Upper lobe of right lung (tissue), 1 donor: ENCODE measurements around the gene TEKT2. TPM values are rescaled to one million over a fixed set of nuclear protein-coding genes. Genes with fewer than 3 reads are reported as not detected.

Experiments used
- ATAC-seq: fragments of 200-7000 bp; cut with Tn5 transposase; one replicate; pipeline ENCODE4 v1.9.1; 2020; ENCODE audit warnings: mild to moderate bottlenecking, moderate library complexity
- DNase-seq: peaks from one replicate; pipeline ENCODE4 v3.0.0-alpha.2; 2020
- H3K27ac ChIP-seq: fragments of 200-600 bp; one replicate; pipeline ENCODE4 v1.8.0; 2022
- H3K27me3 ChIP-seq: fragments of 200-600 bp; one replicate; pipeline ENCODE4 v1.8.0; 2022; ENCODE audit warnings: mild to moderate bottlenecking
- H3K36me3 ChIP-seq: fragments of 200-600 bp; one replicate; pipeline ENCODE4 v1.8.0; 2022
- H3K4me1 ChIP-seq: fragments of 200-600 bp; one replicate; pipeline ENCODE4 v1.8.0; 2022
- H3K4me3 ChIP-seq: fragments of 200-600 bp; one replicate; pipeline ENCODE4 v1.8.0; 2022; ENCODE audit warnings: mild to moderate bottlenecking
- H3K9me3 ChIP-seq: fragments of 200-600 bp; one replicate; pipeline ENCODE4 v1.8.0; 2022
- CTCF ChIP-seq: fragments of 200-600 bp; IDR thresholded peaks from one replicate; pipeline ENCODE4 v1.8.0; 2022; ENCODE audit warnings: antibody characterized with exemption
- intact Hi-C: fragments of 100-400 bp; cut with DNase I; formaldehyde crosslinking; loops from one replicate; pipeline ENCODE4 v1.11.0; 2022
- total RNA-seq: library from RNA; stranded (reverse); fragmentation: NEBNext Ultra II Directional; extraction: Animal tissue kit (Norgen Biotek cat#: 25700); gene quantifications from one replicate; pipeline ENCODE4 v1.2.1, GENCODE V29; 2021
- donor health status: DM: no; HTN: yes; CAD: no; lungs with severe emphysema.

TEKT2 gene
- total RNA-seq, 1 donor from 2014 or later = 0.35 TPM

- intact Hi-C loops = no loop called here
- no peak overlapping the region for H3K27ac ChIP-seq
- ATAC-seq (no peak), DNase-seq (peak; percentile 55)
- H3K4me1 ChIP-seq = peaks cover 16% of the 10 kb centered on the region
- no peaks in the 10 kb centered on the region for H3K9me3 ChIP-seq
- H3K27me3 ChIP-seq = peaks cover 8% of the 10 kb centered on the region
- H3K4me3 ChIP-seq = peak overlapping the region; percentile 46
- TF ChIP-seq CTCF = no peak
- H3K36me3 ChIP-seq = no peaks in the 10 kb centered on the region
These were observed 712 bp downstream of the TEKT2 start for GRCh38 chr1:36084497-36085115.

GRCh38 chr1:36085126-36085525, 1.2 kb downstream of the TEKT2 start:
- intact Hi-C loops = no loop called here
- Histone ChIP-seq H3K4me1 (peaks cover 21% of the 10 kb centered on the region), H3K27ac (no peak overlapping the region), H3K36me3 (no peaks in the 10 kb centered on the region), H3K27me3 (peaks cover 8% of the 10 kb centered on the region), H3K4me3 (no peak overlapping the region), H3K9me3 (no peaks in the 10 kb centered on the region)
- ATAC-seq (no peak), DNase-seq (no peak)
- TF ChIP-seq CTCF = no peak

- no peak for TF ChIP-seq CTCF
- H3K9me3 ChIP-seq = no peaks in the 10 kb centered on the region
- H3K27ac ChIP-seq = no peak overlapping the region
- no peaks in the 10 kb centered on the region for H3K36me3 ChIP-seq
- peaks cover 26% of the 10 kb centered on the region for H3K4me1 ChIP-seq
- no peak overlapping the region for H3K4me3 ChIP-seq
- DNase-seq (peak; percentile 57), ATAC-seq (no peak)
- H3K27me3 ChIP-seq = peaks cover 8% of the 10 kb centered on the region
- intact Hi-C loops = no loop called here
These were observed 2.0 kb downstream of the TEKT2 start for GRCh38 chr1:36085686-36086526.

GRCh38 chr1:36086529-36087232, 2.8 kb downstream of the TEKT2 start:
- no peak for TF ChIP-seq CTCF
- Histone ChIP-seq H3K27ac (no peak overlapping the region), H3K36me3 (peaks cover 7% of the 10 kb centered on the region), H3K27me3 (peaks cover 8% of the 10 kb centered on the region), H3K4me3 (no peak overlapping the region), H3K9me3 (no peaks in the 10 kb centered on the region), H3K4me1 (peaks cover 28% of the 10 kb centered on the region)
- peak; percentile 54 for DNase-seq
- ATAC-seq = no peak
- intact Hi-C loops = no loop called here

- Histone ChIP-seq H3K27me3 (peaks cover 8% of the 10 kb centered on the region), H3K4me1 (peaks cover 28% of the 10 kb centered on the region), H3K27ac (no peak overlapping the region), H3K36me3 (peaks cover 15% of the 10 kb centered on the region), H3K4me3 (no peak overlapping the region), H3K9me3 (no peaks in the 10 kb centered on the region)
- TF ChIP-seq CTCF = no peak
- ATAC-seq (no peak), DNase-seq (peak; percentile 65)
- intact Hi-C loops = no loop called here
These were observed 3.6 kb downstream of the TEKT2 start for GRCh38 chr1:36087233-36088123.
